ENCODE measurements around the gene FGF1. TPM values are rescaled to one million over a fixed set of nuclear protein-coding genes. Genes with fewer than 3 reads are reported as not detected.

FGF1 gene
- total and polyA plus RNA-seq, 8 donors = 0.03 to 0.90 (median 0.35) TPM

- Histone ChIP-seq H3K27ac (no peak overlapping the region), H3K4me1 (no peaks in the 10 kb centered on the region), H3K27me3 (no peaks in the 10 kb centered on the region), H3K9me3 (no peaks in the 10 kb centered on the region), H3K36me3 (no peaks in the 10 kb centered on the region), H3K4me3 (no peak overlapping the region)
- FAIRE-seq (no peak), DNase-seq (no peak), ATAC-seq (no peak)
- no peak for TF ChIP-seq CTCF (IDR thresholded peaks at IDR 0.05)
- intact Hi-C loops (cut with DNase I) = loop anchor here in 1 of 3 donors (5.0 kb wide), 1 partner anchor 39 kb away; no protein-coding TSS in a partner anchor
- 83 to 85% methylated on average over 2 of the region's 2 CpGs for WGBS, 2 donors
Observed at GRCh38 chr5:142658278-142658677, 27.6 kb downstream of the FGF1 start.

- Histone ChIP-seq H3K4me1 (no peaks in the 10 kb centered on the region), H3K9me3 (no peaks in the 10 kb centered on the region), H3K27me3 (no peaks in the 10 kb centered on the region), H3K36me3 (no peaks in the 10 kb centered on the region), H3K4me3 (no peak overlapping the region), H3K27ac (no peak overlapping the region)
- intact Hi-C loops (cut with DNase I) = loop anchor here in 1 of 3 donors (5.0 kb wide), 1 partner anchor 40 kb away; no protein-coding TSS in a partner anchor
- TF ChIP-seq CTCF (IDR thresholded peaks at IDR 0.05) = no peak
- 81 to 82% methylated on average over 8 of the region's 8 CpGs for WGBS, 2 donors
- ATAC-seq = no peak
- no peak for DNase-seq
- no peak for FAIRE-seq
Observed at GRCh38 chr5:142657446-142657845, 28.4 kb downstream of the FGF1 start.

GRCh38 chr5:142655339-142656267 lies 30.3 kb downstream of the FGF1 start:
- Histone ChIP-seq H3K9me3 (no peaks in the 10 kb centered on the region), H3K4me1 (no peaks in the 10 kb centered on the region), H3K36me3 (no peaks in the 10 kb centered on the region), H3K4me3 (no peak overlapping the region), H3K27ac (no peak overlapping the region), H3K27me3 (no peaks in the 10 kb centered on the region)
- 13 to 17% methylated on average over 13 of the region's 13 CpGs for WGBS, 2 donors
- DNase-seq (peak; percentile 56 to 94 (median 82)), FAIRE-seq (peak; percentile 45), ATAC-seq (peak; percentile 85 to 98 (median 96))
- peak; percentile 80 to 97 (median 94) for TF ChIP-seq CTCF (IDR thresholded peaks at IDR 0.05)
- intact Hi-C loops (cut with DNase I) = loop anchor here in 1 of 3 donors (5.0 kb wide), 1 partner anchor 42 kb away; no protein-coding TSS in a partner anchor

GRCh38 chr5:142654578-142655058 lies 31.3 kb downstream of the FGF1 start:
- no peak for FAIRE-seq

More at GRCh38 chr5:142654578-142655058, 31.3 kb downstream of the FGF1 start:
- Histone ChIP-seq H3K27me3 (no peaks in the 10 kb centered on the region), H3K9me3 (no peaks in the 10 kb centered on the region), H3K36me3 (no peaks in the 10 kb centered on the region), H3K4me1 (no peaks in the 10 kb centered on the region), H3K4me3 (no peak overlapping the region), H3K27ac (no peak overlapping the region)
- intact Hi-C loops (cut with DNase I) = loop anchor here in 2 of 3 donors (5.0 kb wide), 1 partner anchor 43 kb away; no protein-coding TSS in a partner anchor
- no peak for DNase-seq
- ATAC-seq = no peak
- WGBS, 2 donors = 52 to 66% methylated on average over 7 to 8 of the region's 8 CpGs
- no peak for TF ChIP-seq CTCF (IDR thresholded peaks at IDR 0.05)
